ENCODE results near the gene ERC2.

DNA sequence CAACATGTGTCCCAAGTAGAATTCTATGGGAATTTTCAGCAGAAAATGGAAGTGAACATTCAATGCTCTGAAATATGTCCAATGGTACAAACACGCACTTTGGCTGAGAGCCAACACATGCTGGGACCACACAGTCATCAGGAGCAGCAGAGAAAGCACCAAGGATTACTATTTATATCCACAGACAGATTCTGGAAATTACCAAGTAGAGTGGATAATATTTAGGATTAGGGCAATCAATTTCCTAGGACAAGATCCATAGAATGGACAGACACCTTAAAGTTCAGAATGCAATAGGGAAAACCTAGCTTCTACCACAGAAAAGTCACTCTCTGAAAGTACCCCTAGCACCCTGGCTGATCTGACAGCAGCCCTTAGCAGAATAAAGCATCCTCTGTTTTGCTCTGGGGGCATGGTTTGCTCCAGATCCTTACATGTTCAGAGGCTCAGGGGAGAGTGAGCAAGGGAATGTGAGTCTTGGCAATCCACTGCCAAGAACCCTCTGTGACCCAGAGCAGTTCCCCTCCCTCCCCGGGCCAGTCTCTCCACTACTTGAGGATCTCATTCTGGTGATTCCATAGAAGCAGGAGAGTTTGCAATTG is 775.2 kb downstream of the ERC2 start:
- TF ChIP-seq, protein P1, sequence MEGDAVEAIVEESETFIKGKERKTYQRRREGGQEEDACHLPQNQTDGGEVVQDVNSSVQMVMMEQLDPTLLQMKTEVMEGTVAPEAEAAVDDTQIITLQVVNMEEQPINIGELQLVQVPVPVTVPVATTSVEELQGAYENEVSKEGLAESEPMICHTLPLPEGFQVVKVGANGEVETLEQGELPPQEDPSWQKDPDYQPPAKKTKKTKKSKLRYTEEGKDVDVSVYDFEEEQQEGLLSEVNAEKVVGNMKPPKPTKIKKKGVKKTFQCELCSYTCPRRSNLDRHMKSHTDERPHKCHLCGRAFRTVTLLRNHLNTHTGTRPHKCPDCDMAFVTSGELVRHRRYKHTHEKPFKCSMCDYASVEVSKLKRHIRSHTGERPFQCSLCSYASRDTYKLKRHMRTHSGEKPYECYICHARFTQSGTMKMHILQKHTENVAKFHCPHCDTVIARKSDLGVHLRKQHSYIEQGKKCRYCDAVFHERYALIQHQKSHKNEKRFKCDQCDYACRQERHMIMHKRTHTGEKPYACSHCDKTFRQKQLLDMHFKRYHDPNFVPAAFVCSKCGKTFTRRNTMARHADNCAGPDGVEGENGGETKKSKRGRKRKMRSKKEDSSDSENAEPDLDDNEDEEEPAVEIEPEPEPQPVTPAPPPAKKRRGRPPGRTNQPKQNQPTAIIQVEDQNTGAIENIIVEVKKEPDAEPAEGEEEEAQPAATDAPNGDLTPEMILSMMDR (IDR thresholded peaks at IDR 0.05) = no peak
- TF ChIP-seq POLR2A (IDR thresholded peaks at IDR 0.05) = no peak

All from ovary (tissue), 3 donors.